Endothelial cell of umbilical vein (primary cell): ENCODE measurements around the gene OPA3.

Source experiments
- CTCF ChIP-seq, 2 donors: IDR thresholded peaks; 1 replicate in 1 of 2; 2 replicates in 1 of 2; pipeline ENCODE4 v1.5.1; 2011; ENCODE audit warnings: low read length in 2 of 2, mild to moderate bottlenecking in 2 of 2, moderate library complexity in 2 of 2, control low read depth in 1 of 2, inconsistent platforms in 1 of 2, low read depth in 1 of 2; ENCODE audit not compliant: insufficient read depth in 1 of 2; ENCODE audit errors: extremely low read depth in 1 of 2
- POLR2A ChIP-seq: IDR thresholded peaks from 2 replicates; pipeline ENCODE4 v1.6.1; 2012; ENCODE audit warnings: low read depth, mild to moderate bottlenecking, control low read depth, low read length

DNA sequence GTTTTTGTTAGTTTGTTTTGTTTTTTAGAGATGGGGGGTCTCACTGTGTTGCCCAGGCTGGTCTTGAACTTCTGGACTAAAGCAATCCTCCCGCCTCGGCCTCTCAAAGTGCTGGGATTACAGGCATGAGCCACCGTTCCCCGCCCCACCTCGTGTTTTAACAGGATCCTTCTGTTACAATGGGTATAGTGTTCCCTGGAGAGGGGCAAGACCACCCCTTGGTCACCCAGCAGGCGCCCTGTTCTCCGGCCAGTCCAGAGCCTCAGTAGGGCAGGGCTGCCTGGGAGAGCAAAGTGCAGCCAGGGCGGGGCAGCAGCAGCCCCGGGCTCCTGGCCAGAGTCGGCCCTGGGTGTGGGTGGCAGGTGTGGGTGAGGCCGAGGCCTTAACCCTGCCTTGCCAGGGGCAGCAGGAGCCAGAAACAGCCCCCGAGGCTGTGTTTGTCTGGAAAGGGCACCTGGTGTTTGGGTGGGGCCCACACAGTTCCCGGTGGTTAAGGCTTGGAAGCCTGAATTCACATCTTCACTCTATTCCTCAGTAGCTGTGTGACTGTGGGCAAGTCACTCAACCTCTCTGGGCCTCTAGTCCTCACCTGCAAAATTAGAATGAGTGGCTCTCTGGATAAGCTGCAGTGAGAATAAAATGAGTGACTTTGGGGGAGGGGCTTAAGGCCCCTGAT, 70.1 kb downstream of the OPA3 start:
- TF ChIP-seq CTCF (IDR thresholded peaks at IDR 0.05; ENCODE audit: extremely low read depth in 1 of 2, insufficient read depth in 1 of 2, low read depth in 1 of 2, low read length in 2 of 2) (no peak), POLR2A (no peak)
